ENCODE data around the gene KHSRP. TPM values are rescaled to one million over a fixed set of nuclear protein-coding genes. Genes with fewer than 3 reads are reported as not detected.

Gene KHSRP
- total RNA-seq, 1 donor from 2014 or later: 55.8 TPM

- FAIRE-seq (no peak), DNase-seq (ENCODE audit: low read depth) (no peak)
- TF ChIP-seq, protein P1, sequence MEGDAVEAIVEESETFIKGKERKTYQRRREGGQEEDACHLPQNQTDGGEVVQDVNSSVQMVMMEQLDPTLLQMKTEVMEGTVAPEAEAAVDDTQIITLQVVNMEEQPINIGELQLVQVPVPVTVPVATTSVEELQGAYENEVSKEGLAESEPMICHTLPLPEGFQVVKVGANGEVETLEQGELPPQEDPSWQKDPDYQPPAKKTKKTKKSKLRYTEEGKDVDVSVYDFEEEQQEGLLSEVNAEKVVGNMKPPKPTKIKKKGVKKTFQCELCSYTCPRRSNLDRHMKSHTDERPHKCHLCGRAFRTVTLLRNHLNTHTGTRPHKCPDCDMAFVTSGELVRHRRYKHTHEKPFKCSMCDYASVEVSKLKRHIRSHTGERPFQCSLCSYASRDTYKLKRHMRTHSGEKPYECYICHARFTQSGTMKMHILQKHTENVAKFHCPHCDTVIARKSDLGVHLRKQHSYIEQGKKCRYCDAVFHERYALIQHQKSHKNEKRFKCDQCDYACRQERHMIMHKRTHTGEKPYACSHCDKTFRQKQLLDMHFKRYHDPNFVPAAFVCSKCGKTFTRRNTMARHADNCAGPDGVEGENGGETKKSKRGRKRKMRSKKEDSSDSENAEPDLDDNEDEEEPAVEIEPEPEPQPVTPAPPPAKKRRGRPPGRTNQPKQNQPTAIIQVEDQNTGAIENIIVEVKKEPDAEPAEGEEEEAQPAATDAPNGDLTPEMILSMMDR (IDR thresholded peaks at IDR 0.05; ENCODE audit: insufficient read depth, low read length, severe bottlenecking): no peak
- no peaks in the 10 kb centered on the region for H3K27me3 ChIP-seq (ENCODE audit: control insufficient read depth, insufficient read depth, low read length)
- peaks cover 27% of the 10 kb centered on the region for H3K36me3 ChIP-seq (ENCODE audit: control insufficient read depth, insufficient read depth, low read length)
- H3K4me3 ChIP-seq (ENCODE audit: low read depth, low read length): no peak overlapping the region
Observed at GRCh38 chr19:6379744-6380143, 44.9 kb downstream of the KHSRP start.

GRCh38 chr19:6378486-6378885 is 46.1 kb downstream of the KHSRP start:
- Histone ChIP-seq H3K4me3 (ENCODE audit: low read depth, low read length) (no peak overlapping the region), H3K27me3 (ENCODE audit: control insufficient read depth, insufficient read depth, low read length) (no peaks in the 10 kb centered on the region), H3K36me3 (ENCODE audit: control insufficient read depth, insufficient read depth, low read length) (peaks cover 25% of the 10 kb centered on the region)
- no peak for FAIRE-seq
- no peak for DNase-seq (ENCODE audit: low read depth)
- TF ChIP-seq, protein P1 (IDR thresholded peaks at IDR 0.05; ENCODE audit: insufficient read depth, low read length, severe bottlenecking): no peak

GRCh38 chr19:6378041-6378440 is 46.6 kb downstream of the KHSRP start:
- Histone ChIP-seq H3K36me3 (ENCODE audit: control insufficient read depth, insufficient read depth, low read length) (peaks cover 20% of the 10 kb centered on the region), H3K4me3 (ENCODE audit: low read depth, low read length) (no peak overlapping the region), H3K27me3 (ENCODE audit: control insufficient read depth, insufficient read depth, low read length) (no peaks in the 10 kb centered on the region)
- FAIRE-seq: no peak
- no peak for DNase-seq (ENCODE audit: low read depth)
- TF ChIP-seq, protein P1 (IDR thresholded peaks at IDR 0.05; ENCODE audit: insufficient read depth, low read length, severe bottlenecking): no peak

GRCh38 chr19:6376512-6377190 is 48.0 kb downstream of the KHSRP start:
- peaks cover 14% of the 10 kb centered on the region for H3K36me3 ChIP-seq (ENCODE audit: control insufficient read depth, insufficient read depth, low read length)
- TF ChIP-seq, protein P1 (IDR thresholded peaks at IDR 0.05; ENCODE audit: insufficient read depth, low read length, severe bottlenecking): no peak
- H3K27me3 ChIP-seq (ENCODE audit: control insufficient read depth, insufficient read depth, low read length): no peaks in the 10 kb centered on the region
- DNase-seq (ENCODE audit: low read depth): no peak
- no peak overlapping the region for H3K4me3 ChIP-seq (ENCODE audit: low read depth, low read length)
- no peak for FAIRE-seq

GRCh38 chr19:6375411-6376010 is 49.1 kb downstream of the KHSRP start, which contains the start of gene PSPN:
Gene PSPN (minus strand): TSS chr19:6375933. CDS start chr19:6375849, 84 bp downstream.
- FAIRE-seq (no peak), DNase-seq (ENCODE audit: low read depth) (no peak)
- peaks cover 6% of the 10 kb centered on the region for H3K36me3 ChIP-seq (ENCODE audit: control insufficient read depth, insufficient read depth, low read length)
- no peak within 1 kb of the TSS for H3K4me3 ChIP-seq (ENCODE audit: low read depth, low read length)
- TF ChIP-seq, protein P1 (IDR thresholded peaks at IDR 0.05; ENCODE audit: insufficient read depth, low read length, severe bottlenecking): no peak
- no peaks in the 10 kb centered on the region for H3K27me3 ChIP-seq (ENCODE audit: control insufficient read depth, insufficient read depth, low read length)
